ENCODE data around the gene SLC44A5. TPM values are rescaled to one million over a fixed set of nuclear protein-coding genes. Genes with fewer than 3 reads are reported as not detected.
"Not testable (repeated sequence)": the region's sequence is repeated elsewhere in the genome, so short reads cannot be mapped to it uniquely, and the experiment has no call there.

Gene SLC44A5
- total RNA-seq = 0.59 and 0.69 TPM in 2 replicates

GRCh38 chr1:75611014-75611413 is at the start of gene SLC44A5:
TSS of gene SLC44A5 (minus strand) at chr1:75611114. CDS start at chr1:75541447, 69,667 bp downstream.
- Mint-ChIP-seq H3K27ac (no peak within 1 kb of the TSS), H3K27me3 (peaks cover 37% of the 10 kb centered on the region), H3K4me1 (peaks cover 13% of the 10 kb centered on the region), H3K9me3 (peaks cover 10% of the 10 kb centered on the region), H3K36me3 (ENCODE audit: low read depth) (no peaks in the 10 kb centered on the region), H3K4me3 (no peak within 1 kb of the TSS)
- TF ChIP-seq, protein P1, sequence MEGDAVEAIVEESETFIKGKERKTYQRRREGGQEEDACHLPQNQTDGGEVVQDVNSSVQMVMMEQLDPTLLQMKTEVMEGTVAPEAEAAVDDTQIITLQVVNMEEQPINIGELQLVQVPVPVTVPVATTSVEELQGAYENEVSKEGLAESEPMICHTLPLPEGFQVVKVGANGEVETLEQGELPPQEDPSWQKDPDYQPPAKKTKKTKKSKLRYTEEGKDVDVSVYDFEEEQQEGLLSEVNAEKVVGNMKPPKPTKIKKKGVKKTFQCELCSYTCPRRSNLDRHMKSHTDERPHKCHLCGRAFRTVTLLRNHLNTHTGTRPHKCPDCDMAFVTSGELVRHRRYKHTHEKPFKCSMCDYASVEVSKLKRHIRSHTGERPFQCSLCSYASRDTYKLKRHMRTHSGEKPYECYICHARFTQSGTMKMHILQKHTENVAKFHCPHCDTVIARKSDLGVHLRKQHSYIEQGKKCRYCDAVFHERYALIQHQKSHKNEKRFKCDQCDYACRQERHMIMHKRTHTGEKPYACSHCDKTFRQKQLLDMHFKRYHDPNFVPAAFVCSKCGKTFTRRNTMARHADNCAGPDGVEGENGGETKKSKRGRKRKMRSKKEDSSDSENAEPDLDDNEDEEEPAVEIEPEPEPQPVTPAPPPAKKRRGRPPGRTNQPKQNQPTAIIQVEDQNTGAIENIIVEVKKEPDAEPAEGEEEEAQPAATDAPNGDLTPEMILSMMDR (IDR thresholded peaks at IDR 0.05) = no peak
- ATAC-seq (ENCODE audit: low read depth) (no peak), DNase-seq (no peak)
- CTCF ChIA-PET = no interaction called here
- intact Hi-C loops (cut with micrococcal nuclease) = loop anchor here (10.0 kb wide), 1 partner anchor 174 kb away; the partner anchor contains the start of gene RABGGTB
- POLR2A ChIA-PET = no interaction called here

DNA sequence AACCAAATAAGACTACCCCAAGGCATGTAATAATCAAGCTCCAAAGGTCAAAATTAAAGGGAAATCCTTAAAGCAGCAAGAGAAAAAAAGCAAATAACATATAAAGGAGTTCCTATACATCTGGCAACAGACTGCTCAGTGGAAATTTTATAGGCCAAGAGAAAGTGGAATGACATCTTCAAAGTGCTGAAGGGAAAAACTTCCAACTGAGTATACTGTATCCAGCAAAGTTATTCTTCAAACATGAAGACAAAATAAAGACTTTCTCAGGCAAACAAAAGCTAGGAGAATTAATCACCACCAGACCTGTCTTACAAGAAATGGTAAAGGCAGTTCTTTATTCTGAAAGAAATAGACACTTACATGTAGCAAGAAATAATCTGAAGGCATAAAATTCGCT is 45.0 kb upstream of the SLC44A5 start:
- no peak overlapping the region for H3K27ac Mint-ChIP-seq
- peaks cover 11% of the 10 kb centered on the region for H3K9me3 Mint-ChIP-seq
- intact Hi-C loops (cut with micrococcal nuclease) = no loop called here
- no peaks in the 10 kb centered on the region for H3K4me1 Mint-ChIP-seq
- DNase-seq = no peak
- no peak overlapping the region for H3K4me3 Mint-ChIP-seq
- TF ChIP-seq, protein P1 (IDR thresholded peaks at IDR 0.05) = no peak
- H3K36me3 Mint-ChIP-seq (ENCODE audit: low read depth) = no peaks in the 10 kb centered on the region
- H3K27me3 Mint-ChIP-seq = peaks cover 11% of the 10 kb centered on the region
- ATAC-seq (ENCODE audit: low read depth) = no peak
- ChIA-PET POLR2A (no interaction called here), CTCF (no interaction called here)

- H3K9me3 Mint-ChIP-seq; intact Hi-C loops (cut with micrococcal nuclease); ATAC-seq (ENCODE audit: low read depth); CTCF ChIA-PET; DNase-seq; H3K4me1 Mint-ChIP-seq; H3K27ac Mint-ChIP-seq; POLR2A ChIA-PET; H3K27me3 Mint-ChIP-seq; H3K4me3 Mint-ChIP-seq; H3K36me3 Mint-ChIP-seq (ENCODE audit: low read depth): not testable (repeated sequence)
Measured at GRCh38 chr1:75647183-75647582, 36.3 kb upstream of the SLC44A5 start.

DNA sequence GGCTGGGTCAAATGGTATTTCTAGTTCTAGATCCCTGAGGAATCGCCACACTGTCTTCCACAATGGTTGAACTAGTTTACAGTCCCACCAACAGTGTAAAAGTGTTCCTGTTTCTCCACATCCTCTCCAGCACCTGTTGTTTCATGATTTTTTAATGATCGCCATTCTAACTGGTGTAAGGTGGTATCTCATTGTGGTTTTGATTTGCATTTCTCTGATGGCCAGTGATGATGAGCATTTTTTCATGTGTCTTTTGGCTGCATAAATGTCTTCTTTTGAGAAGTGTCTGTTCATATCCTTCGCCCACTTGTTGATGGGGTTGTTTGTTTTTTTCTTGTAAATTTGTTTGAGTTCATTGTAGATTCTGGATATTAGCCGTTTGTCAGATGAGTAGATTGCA is 34.2 kb upstream of the SLC44A5 start:
- H3K27me3 Mint-ChIP-seq; POLR2A ChIA-PET; DNase-seq; ATAC-seq (ENCODE audit: low read depth); CTCF ChIA-PET; intact Hi-C loops (cut with micrococcal nuclease); H3K27ac Mint-ChIP-seq; H3K9me3 Mint-ChIP-seq; H3K36me3 Mint-ChIP-seq (ENCODE audit: low read depth); H3K4me3 Mint-ChIP-seq; H3K4me1 Mint-ChIP-seq: not testable (repeated sequence)

GRCh38 chr1:75643460-75643859 is 32.5 kb upstream of the SLC44A5 start:
- Mint-ChIP-seq H3K9me3 (peaks cover 8% of the 10 kb centered on the region), H3K36me3 (ENCODE audit: low read depth) (no peaks in the 10 kb centered on the region), H3K27me3 (peaks cover 3% of the 10 kb centered on the region), H3K4me3 (no peak overlapping the region), H3K4me1 (no peaks in the 10 kb centered on the region), H3K27ac (no peak overlapping the region)
- ATAC-seq (ENCODE audit: low read depth) (no peak), DNase-seq (no peak)
- TF ChIP-seq, protein P1 (IDR thresholded peaks at IDR 0.05) = no peak
- intact Hi-C loops (cut with micrococcal nuclease) = no loop called here
- ChIA-PET CTCF (no interaction called here), POLR2A (no interaction called here)

DNA sequence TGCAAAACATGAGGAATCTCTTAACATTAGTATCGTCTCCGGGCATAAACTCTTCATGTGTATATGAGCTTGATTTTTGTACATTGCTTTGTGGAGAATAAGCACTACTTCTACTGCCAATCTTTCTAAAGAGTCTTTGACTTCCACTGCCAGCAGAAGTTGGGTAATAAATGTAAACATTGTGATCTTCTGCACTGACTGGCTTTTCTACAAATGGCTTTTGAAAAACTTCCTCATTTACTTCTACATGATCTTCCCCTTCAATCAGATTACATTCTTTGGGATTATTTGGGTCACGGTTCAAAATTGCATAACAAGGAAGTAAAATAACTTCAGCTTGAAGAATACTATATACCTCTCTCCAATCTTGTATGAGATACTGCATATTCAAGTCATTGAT is 30.4 kb upstream of the SLC44A5 start:
- Mint-ChIP-seq H3K9me3 (peaks cover 2% of the 10 kb centered on the region), H3K27ac (no peak overlapping the region), H3K4me3 (no peak overlapping the region), H3K4me1 (no peaks in the 10 kb centered on the region), H3K36me3 (ENCODE audit: low read depth) (no peaks in the 10 kb centered on the region), H3K27me3 (peaks cover 3% of the 10 kb centered on the region)
- POLR2A ChIA-PET = no interaction called here
- no peak for DNase-seq
- CTCF ChIA-PET = no interaction called here
- no peak for ATAC-seq (ENCODE audit: low read depth)
- intact Hi-C loops (cut with micrococcal nuclease) = no loop called here
- TF ChIP-seq, protein P1 (IDR thresholded peaks at IDR 0.05) = no peak

Data from activated B cell treated with CpG ODN at 0.5 μM for 24 hours (primary cell).